OCI-LY3 (cell line): ENCODE data around the gene ZNF573.

Source experiments
- CTCF ChIP-seq: fragments of 200-600, 300-600 bp; sonication (generic); IDR thresholded peaks from 2 replicates; pipeline ENCODE4 v1.5.1; 2014; ENCODE audit warnings: antibody characterized with exemption, low read length, low read depth
- EZH2phosphoT487 ChIP-seq: fragments of 200-600 bp; shearing (Covaris generic); IDR thresholded peaks from 2 replicates; pipeline ENCODE4 v1.6.1; 2018; ENCODE audit warnings: antibody characterized with exemption, mixed run types, low read depth

- no peak for TF ChIP-seq CTCF
- TF ChIP-seq EZH2phosphoT487: no peak
Observed at GRCh38 chr19:37706052-37706605, 73.3 kb downstream of the ZNF573 start.
